DMS114 treated with DMSO at 0.1 percent for 48 hours (cell line): ENCODE data around the gene TMEM219.
A peak's percentile ranks its signal among the peaks of the same experiment; 100 is the strongest.

ENCODE experiments used
- DNase-seq: peaks from one replicate; lab custom pipeline; 2025; ENCODE audit not compliant: unreplicated experiment; lab: John Stamatoyannopoulos, UW

TMEM219 gene

DNA sequence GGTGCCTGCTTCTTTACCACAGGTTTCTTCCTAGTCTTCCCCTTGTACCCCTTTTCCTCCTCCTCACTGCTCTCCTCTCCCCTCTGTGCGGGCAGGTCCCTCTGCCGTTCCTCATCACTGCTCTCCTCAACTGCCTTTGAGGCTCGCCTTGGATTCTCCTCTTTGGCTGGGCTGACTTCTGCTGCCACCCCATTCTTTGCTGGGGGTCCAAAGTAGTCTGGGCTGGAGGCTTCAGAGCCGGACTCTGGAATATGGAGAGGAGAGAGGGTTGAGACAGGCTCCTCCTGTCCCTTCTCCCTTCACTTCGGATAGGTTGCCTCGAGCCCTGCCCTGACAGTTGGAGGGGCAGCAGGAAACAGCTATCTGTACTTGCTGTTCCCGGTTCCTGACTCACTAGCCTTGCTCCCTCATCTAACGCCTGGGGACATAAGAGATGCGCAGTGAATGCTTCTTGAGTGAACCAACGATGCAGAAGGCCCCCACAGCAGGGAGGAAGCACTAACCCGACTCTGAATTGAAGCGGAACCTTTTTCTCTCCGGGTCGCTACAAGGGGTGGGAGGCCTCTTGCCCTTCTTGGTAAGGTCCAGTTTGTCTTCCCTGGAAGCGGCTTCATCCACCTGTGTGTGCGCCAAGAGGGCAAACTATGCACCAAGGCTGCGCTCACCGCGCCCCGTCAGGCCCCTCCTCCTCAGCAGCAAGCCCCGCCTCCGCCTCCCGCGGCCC is 32.9 kb downstream of the TMEM219 start:
- no peak for DNase-seq

DNA sequence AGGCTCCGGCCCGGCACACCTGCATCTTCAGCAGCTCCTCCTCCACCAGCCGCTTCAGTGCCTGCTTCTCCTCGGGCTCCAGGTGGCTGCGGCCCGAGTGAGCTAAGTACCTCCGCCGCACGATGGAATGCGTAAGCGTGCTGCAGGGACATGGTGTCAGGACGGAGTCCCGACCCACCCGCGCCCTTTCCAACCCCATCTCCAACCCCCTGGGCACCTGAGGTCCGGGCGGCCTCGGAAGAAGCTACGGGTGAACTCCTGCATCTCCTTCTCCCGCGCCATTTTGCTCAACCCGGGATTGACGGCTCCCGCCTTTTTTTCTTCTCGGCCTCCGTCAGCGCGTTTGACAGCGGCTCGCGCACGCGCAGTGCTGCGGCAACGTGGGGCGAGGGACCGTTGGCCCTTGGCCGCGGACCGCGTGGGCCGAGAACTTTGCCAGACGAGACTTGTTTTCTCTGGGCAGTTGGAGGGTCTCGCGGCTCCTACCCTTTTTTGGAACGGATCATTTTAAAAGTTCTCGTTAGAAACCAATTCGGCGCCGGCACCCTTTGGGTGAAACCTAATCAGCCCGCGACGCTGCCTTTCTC is 33.5 kb downstream of the TMEM219 start, which contains the start of gene HIRIP3:
Gene HIRIP3, minus strand, starts transcription at position 294 of the 587 bp plus-strand sequence. Its CDS starts 12 bp downstream, at position 282.
- peak; percentile 65 for DNase-seq

DNA sequence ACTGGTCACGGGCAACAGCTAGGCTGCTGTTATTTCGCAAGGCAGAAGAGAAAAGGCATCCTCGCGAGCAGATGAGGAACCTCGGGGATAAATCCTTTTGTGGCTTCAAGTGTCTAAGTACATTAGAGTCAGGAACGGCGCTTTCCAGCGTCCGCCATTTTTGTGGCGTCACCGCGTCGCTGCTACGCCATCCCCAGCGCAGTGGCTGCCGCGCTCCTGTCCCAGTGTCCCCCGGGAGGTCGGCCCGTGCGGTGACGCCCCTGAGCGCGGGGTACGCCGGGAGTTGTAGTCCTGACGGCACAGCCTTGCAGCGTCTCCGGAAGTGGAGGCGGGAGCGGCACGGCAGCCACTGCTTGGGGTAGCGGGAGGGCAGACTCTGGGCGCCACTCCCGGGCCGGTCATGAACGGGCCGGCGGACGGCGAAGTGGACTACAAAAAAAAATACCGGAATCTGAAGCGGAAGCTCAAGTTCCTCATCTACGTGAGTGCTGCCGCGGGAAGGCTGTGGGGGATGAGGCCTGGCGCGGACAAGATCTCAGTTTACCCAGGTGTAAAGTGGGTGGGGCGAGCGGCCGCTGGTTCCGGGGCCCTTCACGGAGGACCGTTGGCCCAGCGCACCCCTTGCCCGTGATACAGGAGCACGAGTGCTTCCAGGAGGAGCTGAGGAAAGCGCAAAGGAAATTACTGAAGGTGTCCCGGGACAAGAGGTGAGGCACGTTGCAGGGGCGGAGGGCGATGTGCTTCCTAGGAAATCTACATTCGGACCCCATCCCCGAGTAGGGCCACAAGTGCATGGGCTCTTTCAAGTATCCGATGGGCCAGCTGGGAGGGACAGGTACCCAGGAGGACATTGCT is 34.3 kb downstream of the TMEM219 start, which contains the start of gene INO80E:
Gene INO80E, plus strand, starts transcription at position 331 of the 855 bp plus-strand sequence. Its CDS starts 70 bp downstream, at position 401.
- peak; percentile 90 for DNase-seq

DNA sequence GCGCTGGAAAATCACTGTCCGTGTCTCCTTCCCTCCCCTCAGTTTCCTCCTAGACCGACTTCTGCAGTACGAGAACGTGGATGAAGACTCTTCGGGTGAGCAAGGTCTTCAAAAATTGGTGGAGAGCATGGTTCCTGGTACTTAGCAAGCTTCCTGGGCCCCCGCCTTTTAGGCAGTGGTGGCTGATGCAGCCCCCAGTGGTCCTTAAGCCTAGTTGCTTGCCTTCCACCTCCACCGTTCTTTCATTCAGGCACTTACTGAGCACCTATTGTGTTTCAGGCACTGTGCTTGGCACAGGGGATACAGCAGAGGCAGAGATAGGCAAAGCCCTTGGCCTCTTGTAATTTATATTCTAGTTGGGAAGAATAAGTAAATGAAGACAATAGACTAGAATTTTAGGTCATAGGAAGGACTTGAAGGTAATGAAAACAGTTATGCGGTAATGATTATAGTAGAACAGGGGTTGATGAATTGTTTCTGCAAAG is 34.9 kb downstream of the TMEM219 start:
- no peak for DNase-seq

DNA sequence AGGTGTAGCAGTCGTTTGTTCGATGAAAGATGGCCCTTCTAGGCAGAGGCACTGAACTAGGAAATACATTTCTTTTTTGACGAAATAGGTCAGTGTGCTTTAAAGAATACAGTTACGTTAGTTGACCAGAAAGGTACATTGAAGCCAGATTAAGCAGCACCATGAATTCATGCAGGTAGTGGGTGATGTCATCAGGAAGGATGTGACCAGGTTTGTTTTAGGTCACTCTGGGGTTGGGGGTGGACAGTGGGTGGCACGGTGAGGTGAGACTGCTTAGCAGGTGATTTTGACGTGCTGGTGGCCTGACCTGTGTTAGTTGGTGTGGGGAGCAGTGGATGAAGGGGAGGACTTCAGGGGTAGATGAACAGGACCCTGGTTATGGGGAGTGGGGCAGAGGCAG is 37.7 kb downstream of the TMEM219 start:
- DNase-seq = no peak

DNA sequence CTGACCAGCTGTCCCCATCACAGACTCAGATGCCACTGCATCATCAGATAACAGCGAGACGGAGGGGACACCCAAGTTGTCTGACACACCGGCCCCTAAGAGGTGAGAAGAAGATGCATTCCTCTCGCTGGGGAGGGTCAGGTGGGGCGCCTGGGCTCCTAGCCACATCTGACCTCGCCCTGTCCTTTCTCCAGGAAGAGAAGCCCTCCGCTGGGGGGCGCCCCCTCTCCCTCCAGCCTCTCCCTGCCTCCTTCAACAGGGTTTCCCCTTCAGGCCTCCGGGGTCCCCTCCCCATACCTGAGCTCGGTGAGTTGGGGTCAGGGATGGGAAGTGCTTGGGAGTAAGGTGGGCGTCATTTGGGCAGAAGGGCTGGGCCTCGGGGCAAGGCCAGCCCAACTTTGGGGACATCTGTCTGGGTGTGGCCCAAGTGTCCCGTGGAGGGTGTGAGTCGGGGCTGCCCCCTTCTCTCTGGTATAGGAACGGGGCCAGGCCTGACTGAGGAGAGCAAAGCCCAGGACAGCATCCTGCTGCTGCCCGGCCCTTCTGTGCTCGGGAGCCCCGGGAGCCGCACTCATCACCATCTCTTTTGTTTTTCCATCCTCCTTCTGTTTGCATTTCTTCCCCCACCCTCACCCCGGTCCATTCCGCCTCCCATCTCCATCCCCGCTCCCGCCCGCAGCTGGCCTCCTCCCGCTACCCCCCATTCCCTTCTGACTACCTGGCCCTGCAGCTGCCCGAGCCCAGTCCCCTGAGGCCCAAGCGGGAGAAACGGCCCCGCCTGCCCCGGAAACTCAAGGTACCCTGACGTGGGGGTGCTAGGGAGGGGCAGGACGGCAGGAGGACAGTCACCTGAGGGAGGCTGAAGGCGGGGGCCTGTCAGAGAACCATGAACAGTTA is 39.1 kb downstream of the TMEM219 start:
- no peak for DNase-seq

DNA sequence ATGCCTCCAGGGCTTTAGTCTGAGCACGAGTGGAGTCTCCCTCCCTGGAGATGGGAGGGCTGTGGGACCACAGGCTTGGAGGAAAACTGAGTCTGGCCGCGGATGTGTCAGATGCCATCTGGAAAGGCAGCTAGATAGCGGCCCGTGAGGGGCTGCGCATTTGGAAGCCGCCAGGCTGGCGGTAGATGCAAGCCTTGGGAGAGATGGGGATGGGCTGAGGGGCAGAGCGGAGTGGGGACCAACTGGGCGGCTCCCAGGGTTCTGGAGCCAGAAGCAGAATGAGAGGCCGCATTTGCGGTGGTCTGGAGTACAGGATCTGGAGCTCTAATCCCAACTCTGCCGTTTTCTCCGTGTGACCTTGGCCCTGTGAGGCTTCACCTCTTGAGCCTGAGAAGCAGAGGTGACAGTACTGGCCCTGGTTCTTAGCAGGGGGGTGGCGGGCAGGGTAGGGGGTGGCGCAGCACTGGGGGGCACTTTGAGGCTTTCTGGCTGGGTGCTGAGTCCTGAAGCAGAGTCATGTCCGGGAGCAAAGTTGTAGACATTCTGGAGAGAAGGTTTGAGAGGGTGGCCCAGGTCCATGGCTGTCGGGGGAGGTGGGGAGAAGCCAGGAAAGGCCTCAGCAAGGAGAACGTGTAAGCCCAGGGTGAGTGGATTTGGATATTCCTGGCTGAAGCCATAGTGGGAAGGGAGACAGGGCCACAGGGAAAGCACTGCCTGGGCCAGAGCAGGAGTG is 40.9 kb downstream of the TMEM219 start:
- no peak for DNase-seq

DNA sequence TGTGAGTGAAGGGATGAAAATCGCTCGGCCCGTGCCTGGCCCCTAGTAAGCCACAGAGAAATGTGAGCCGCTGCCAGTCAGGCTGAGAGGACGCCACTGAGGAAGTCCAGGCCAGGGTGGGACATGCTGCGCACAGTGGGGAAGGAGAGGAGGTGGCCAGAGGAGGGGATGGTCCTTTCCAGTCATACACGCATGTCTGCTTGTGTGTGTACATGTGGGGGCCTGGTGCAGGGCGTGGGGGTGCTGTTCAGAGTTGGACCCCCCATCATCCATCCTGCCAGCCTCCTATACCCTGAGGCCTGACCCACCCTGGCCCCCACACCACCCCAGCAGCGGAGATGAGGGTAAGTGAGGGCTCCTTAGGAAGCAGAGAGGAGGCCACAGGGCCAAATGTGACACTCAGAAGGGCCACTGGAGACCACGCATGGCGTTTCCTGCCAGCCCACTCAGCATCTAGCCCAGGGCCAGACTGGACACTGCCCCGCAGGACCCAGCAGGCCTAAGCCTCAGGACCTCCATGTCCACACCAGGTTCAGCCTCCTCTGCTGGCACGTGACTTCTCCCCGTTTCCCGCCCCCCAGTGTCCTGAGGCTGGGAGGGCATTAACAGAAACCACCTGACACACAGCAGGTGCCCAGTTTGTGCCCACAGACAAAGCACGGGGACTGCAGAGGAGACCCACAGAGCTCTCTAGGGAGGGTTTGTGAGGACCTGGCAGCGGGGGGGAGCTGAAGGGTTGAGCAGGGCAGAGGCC is 42.0 kb downstream of the TMEM219 start:
- no peak for DNase-seq

DNA sequence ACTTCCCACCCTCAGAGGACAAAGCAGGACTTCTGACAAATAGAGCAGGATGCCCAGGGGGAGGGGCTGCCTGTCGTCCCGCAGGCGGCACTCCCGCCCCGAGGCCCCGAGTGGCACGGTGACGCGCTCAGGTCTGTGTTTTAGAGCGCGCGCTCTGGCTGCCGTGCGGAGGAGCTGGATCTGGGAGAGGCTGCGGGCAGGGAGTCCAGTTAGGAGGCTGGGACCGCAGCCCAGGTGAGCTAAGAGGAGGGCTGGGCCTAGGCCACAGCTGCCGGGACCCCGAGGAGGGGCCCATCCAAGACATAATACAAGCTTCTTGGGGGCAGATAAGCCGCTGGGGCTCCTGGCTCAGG is 42.5 kb downstream of the TMEM219 start:
- no peak for DNase-seq

DNA sequence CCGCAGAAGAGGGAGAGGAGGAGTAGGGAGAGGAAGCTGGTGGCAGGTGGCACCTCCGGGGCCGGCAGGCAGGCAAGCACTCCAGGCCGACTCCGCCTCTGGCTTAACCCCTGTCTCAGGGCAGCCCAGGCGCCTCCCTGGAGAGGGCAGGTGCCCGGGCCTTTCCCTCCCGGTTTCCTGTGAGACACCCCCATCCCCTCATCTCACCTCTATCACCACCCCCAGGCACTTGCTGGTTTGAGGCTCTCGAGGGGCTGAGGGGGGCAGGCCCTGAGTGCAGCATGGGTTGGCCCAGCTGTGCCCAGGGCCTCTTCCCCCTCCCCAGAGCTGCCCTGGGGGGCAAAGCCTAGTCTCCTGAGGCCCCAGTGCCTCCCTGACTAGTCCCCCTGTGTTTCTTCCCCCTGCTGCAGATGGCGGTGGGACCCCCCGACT is 42.9 kb downstream of the TMEM219 start:
- no peak for DNase-seq

DNA sequence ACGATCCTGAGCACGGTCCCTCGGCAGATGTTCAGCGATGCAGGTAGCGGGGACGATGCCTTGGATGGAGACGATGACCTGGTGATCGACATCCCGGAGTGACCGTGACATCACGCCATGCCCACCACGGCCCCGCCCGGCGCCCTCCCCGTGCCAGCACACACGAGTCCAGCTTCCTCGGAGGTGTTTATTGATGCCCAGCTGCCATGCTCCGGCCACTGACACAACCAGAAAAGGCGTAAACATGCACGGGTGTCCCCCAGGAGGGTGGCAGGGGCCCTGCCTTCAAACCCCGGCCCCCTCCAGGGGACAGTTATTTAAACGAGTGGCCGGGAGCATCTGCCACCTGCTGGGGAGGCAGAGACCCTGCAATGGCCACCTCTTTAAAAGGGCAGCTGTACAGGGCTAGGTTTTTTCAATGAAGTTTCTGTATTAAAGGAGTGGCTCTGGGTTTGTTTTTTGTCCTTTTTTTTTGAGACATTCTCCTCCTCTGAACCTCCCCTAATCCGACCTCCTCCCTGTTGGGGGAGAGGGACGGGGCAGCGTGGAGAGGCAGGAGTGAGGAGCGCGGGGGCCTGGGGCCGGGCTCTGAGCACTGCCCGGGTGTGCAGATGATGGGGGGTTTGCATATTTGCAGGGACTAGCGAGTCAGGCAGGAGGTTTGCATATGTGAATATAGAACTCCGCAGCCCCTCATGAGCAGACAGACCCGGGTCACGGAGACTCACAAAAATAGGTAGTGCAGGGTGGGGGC is 43.6 kb downstream of the TMEM219 start:
- DNase-seq = peak; percentile 42

DNA sequence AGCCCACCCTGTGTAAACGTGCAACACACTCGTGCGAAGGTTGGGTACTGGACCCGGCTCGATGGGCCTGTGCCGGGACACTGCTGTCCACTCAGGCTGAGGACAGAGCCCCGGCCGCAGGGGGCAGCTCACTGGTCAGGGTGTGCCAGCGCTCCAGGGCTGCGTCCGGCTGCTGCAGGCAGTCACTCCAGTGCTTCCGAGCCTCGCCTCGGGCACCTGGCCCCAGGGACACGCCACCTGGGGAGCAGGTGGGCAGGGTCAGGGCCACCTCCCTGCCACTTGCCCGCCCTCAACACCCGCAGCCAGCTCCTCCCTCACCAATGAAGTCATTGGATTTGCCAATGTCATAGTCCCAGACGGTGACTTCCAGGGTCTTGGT is 44.2 kb downstream of the TMEM219 start:
- no peak for DNase-seq

DNA sequence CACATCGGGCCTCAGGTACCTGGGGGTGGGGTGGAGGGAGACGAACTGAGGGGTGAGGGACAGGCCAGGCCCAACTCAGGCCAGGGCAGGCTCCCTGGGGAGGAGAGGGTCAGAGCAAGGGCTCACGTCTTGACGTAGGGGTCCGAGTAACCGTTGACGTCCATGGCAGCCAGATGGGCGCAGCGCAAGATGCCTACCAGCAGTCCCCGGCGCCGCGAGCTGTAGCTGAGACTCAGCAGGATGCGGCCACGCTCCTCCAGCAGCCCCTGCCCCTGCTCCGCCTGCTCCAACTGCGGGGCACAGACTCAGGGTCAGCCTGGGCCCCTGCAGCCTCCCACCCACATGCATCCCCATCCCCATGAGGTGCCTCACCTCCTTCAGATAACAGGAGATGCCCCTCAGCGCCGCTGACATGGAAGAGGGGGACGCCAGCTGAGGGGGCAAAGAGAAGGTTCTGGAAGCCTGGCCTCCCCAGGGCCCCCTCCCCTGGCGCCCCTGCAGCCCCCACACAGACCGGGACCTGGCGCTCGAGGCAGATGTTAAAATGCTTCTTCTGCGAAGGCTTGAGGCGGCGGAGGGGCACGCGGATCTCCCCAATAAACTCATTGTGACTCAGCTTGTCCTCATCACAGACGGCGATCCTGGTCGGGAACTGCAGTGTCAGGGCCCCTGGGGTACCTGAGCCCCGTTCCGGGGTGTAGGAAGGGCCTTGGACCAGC is 44.9 kb downstream of the TMEM219 start:
- DNase-seq = no peak

DNA sequence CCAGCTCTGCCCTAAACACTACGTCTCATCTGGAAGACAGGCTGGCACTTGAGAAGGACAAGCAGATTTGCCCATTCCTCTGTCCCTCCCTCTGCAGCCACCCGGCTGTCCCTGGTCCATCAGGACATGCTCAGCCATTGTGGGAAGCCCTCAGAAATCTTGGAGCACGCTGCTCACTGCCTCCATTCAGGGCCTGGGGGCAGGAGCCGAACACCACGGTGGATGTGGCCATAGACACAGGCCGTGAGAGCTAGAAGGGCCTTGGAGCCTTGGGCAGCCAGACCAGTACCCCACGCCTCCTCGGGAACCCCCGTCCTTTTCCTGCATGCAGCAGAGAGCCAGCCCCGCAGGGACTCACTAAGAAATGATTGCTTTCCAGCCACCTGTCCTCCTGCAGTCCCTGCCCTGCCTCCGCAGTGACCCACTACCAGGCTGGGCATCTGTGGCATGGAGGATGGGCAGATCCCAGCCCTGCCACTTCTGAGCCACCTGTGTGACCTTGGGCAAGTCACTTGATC is 45.6 kb downstream of the TMEM219 start:
- DNase-seq = no peak

DNA sequence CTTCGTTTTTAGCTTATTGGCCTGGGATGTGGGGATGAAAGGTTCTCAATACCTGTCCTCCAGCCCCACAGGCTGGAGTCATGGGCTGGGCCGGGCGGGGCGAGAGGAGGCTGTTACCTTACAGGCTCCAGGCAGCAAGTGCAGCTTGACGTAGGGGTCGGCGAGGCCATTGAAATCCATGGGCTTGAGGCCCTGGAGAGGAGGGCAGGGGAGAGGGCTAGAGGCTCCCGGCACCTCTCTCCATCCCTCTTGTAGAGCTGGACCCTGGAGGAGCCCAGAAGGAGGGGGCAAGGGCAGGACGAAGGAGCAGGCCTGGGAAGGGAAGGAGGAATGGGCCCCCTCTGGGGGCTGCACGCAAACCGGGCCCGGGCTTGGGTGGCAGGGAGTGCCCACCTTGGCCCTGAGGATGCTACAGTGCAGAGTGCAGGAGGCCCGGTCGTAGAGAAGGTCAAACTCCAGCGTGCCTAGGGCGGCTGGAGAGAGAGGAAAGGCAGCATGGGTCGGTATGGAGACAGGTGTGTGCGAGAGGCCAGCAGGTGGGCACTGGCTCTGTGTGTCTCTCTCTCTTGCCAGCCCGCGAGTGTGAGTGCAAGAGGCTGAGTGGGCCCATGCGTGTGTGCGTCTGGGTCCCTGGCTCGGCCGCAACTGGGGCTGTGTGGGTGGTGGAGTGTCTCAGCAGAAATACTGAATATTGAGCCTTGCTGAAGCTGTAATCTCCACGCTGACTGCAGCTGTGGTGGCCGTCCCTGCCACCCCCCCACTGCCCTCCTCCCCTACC is 47.4 kb downstream of the TMEM219 start:
- DNase-seq = no peak

DNA sequence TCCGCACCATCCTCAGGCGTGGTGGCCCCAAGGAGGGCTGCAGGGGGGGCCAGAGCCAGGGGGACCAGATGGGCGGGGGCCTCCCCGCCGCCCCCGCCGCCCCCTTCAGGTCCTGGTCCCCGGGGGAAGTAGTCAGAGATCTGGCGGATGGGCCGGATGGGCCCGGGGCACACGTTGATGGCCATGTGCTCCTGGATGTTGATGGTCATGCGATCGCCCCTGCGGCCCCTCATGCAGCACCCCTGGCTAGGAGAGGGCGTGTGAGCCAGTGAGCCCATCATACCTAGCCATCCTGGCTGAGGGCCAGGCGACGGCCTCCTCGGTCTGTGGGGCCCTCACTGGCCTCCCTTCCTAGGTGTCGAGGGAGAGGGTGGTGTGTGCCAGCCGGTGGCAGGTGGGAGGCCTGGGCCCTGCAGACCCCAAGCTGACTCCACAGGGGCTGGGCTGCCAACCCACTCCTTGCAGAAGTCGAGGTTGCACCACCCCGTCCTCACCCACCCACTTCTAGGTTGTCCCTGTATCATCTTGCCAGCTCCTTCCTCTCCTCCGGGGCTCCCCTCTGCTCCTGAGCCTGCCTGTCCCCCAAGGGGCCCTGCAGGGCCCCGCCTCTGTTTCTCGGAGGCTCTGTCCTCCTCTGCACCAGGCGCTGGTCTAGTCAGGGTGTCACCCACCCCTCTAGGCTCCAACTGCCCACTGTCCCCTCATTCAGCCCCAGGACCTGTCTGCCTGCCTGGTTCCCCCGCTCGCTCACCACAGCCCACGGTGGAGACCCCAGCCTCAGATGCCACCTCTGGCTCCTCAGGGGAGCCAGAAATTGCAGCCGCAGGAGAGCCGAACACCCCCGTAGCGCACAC is 48.3 kb downstream of the TMEM219 start:
- DNase-seq = no peak
